ENCODE measurements around the gene STT3A.

The STT3A gene

GRCh38 chr11:125591649-125592304 lies 875 bp upstream of the STT3A start:
- DNase-seq: peak; percentile 35

- no peak for DNase-seq
Measured at GRCh38 chr11:125593114-125593820, 615 bp downstream of the STT3A start.

- DNase-seq: no peak
Measured at GRCh38 chr11:125594958-125595357, 2.3 kb downstream of the STT3A start.

DNA sequence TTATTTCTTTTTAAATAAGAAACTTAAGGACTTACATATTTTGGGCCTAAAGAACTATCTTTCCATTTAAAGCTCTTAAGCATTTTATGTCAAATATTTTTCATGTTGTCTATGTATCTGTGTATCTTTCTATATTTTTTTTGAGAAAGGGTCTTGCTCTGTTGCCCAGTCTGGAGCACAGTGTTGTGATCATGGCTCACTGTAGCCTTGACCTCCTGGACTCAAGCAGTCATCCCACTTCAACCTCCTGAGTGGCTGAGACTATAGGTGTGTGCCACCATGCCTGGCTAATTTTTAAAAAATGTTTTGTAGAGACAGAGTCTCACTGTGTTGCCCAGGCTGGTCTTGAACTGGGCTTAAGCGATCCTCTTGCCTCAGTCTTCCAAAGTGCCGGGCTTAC lies 8.0 kb downstream of the STT3A start:
- DNase-seq: no peak

DNA sequence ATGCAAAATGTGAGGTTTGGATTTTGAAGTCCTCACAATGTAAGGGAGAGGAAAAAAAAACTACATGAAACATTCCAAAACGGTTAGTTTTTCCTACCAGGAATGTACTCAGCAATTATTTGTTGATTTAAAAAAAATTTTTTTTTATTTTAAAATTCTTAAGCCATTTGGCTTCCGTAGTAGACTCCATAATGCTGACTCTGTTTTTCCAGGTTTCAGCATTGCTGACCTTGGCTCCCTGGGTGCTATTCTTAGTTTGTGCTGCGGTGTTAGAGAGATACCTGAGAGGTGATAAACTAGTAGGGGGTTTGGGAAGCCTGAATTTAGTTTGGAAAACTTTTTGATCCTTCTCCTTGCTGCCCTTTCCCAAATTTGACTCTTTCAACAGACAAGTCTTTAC lies 10.6 kb downstream of the STT3A start:
- DNase-seq: no peak

GRCh38 chr11:125605417-125605816 lies 12.8 kb downstream of the STT3A start:
- DNase-seq: no peak

GRCh38 chr11:125609545-125609944 lies 16.9 kb downstream of the STT3A start:
- DNase-seq: no peak

DNA sequence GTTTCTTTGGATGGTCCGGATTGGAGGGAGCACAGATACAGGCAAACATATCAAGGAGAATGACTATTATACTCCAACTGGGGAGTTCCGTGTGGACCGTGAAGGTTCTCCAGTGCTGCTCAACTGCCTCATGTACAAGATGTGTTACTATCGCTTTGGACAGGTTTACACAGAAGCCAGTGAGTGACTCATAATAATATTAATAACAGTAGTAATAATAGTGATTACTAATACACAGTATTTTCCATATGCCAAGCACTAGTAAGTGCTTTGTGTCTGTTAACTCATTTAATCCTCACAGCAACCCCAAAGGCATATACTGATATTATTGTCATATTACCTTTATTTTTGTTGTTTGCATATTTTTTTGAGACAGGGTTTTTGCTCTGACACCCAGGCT lies 25.7 kb downstream of the STT3A start:
- no peak for DNase-seq

GRCh38 chr11:125621995-125622394 lies 29.3 kb downstream of the STT3A start:
- no peak for DNase-seq

GRCh38 chr11:125623064-125623463 lies 30.4 kb downstream of the STT3A start:
- DNase-seq: no peak

DNA sequence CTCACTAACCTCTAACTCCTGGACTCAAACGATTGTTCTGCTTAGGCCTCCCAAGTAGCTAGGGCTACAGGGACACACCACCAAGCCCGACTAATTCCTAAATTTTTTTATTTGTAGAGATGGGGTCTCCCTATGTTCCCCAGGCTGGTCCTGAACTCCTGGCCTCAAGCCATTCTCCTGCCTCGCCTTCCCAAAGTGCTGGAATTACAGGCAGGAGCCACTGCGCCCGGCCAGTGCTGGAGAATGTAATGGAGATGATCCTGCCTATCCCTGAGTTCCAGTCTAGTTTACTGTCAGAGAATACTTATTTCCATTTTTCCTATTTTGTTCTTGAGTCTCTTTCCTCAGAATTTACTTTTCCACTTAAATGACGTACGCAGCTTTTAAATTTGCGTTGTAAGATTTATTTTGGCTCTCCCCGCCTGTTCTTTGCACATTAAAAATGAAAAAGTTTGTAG lies 32.1 kb downstream of the STT3A start, which contains the start of gene CHEK1:
Gene CHEK1 (plus strand): TSS at position 408 of the 458 bp plus-strand sequence. CDS start 1,606 bp downstream, outside the sequence.
- DNase-seq: no peak

DNA sequence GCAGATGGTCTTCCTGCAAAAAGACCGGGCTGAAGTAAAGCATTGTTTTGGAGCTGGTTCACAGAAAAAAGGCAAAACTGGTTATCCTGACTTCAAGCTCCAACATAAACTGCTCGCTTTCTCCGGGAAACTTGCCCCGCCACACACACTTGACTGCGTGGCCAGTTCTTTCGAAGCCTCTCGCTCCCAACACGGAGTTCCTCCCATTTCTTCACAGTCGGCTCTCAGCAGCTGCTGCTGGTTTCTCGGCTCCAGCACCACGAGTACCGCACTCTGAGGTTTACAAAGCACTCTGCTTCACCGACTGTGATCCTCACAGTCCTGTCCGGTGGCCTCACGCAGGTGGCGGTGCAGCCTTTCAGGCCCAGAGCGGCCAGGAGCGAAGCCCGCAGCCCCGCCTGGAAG lies 32.6 kb downstream of the STT3A start:
- DNase-seq: no peak

DNA sequence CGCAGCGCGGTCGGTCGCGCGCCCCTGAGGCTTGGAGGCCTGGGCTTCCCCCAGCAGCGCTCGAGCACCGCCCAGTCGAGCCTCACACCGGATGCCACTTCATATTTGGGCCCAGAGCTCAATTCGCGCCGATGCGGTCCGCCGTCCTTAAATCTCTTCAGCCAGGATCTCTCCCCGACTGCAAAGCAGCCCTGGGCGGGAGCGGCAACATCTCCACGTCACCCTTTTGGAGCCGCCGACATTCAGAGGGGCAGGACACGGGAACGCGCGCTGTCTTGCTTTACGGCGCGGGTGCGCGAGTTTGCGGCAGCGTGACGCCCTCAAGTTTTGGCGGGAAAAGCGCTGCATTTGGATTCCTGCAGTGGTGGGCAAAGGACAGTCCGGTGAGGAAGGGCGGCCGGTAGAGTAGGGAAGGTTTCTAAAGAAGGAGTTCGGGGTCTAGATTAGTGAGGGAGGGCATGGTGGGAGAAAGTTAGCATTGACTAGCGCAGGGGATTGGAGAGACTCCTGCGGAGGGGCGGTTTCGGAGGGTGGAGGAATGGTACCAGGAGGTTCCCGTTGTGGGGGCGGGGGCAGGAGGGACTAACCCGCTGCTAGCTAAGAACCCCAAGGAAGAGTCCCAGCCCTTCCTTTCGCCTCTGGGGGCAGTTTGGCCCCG lies 33.1 kb downstream of the STT3A start:
- peak; percentile 84 for DNase-seq

DNA sequence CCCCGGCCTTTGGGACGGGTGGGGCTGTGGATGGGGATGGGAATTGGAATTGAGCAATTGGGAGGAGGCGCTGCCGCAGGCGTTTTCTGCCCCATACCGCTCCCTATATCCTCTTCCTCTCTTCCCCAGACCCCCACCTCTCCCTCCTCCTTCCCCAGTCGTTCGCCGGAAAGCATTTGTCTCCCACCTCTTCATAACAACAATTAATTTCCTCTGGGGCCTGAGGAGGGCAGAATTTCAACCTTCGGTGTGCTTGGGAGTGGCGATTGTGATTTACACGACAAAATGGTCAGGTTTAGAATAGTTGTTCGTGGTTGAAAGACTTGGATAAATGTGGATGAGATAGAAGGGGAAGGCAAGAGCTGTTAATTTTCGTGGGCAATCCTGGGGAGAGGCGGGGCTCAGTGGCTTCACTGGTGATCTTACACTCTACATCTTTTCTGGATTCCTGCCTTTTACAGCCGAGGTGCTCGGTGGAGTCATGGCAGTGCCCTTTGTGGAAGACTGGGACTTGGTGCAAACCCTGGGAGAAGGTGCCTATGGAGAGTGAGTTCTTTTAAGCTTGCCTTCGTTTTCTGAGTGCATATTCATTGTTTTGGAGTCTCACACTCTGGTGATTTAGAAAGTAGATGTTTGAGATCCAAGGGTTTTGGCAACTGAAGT lies 33.8 kb downstream of the STT3A start:
- DNase-seq: peak; percentile 13

DNA sequence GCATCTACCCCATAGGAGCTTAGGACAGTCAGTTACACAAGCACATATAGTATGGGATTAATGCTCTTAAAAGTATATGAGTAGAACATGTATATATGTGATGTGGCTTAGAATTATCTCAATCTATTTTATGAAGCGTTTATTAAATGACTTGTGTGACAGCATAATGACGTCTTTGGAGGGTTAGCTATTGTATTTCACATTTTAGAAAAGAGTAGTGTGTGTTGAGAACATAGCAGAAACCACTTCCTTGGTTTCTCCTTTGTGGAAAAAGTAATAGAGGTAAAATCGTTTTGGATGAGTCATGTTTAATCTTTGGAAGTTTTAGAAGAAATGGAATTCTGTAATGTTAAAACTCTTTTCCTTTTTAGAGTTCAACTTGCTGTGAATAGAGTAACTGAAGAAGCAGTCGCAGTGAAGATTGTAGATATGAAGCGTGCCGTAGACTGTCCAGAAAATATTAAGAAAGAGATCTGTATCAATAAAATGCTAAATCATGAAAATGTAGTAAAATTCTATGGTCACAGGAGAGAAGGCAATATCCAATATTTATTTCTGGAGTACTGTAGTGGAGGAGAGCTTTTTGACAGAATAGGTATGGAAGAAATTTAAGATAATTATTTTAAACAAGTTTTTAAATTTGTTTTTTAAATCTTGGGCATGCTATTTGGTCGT lies 34.7 kb downstream of the STT3A start:
- DNase-seq: no peak

DNA sequence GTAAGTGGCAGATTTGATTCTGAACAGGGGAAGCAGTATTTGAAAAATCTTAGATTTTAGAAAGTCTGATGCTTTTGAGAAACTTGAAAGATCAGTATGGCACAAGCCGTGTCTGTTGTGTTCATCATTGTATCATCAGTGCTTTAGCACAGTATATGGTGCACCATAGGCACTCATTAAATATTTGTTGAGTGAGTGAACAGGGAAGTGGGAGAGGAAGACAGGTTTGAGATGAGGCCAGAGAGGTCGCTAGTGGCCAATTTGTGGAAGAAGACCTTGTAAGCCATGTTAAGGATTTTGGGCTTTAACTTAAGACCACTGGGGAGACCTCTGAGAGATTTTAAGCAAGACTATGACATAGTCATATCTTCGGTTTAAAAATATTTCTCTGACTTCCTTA lies 45.2 kb downstream of the STT3A start:
- no peak for DNase-seq

DNA sequence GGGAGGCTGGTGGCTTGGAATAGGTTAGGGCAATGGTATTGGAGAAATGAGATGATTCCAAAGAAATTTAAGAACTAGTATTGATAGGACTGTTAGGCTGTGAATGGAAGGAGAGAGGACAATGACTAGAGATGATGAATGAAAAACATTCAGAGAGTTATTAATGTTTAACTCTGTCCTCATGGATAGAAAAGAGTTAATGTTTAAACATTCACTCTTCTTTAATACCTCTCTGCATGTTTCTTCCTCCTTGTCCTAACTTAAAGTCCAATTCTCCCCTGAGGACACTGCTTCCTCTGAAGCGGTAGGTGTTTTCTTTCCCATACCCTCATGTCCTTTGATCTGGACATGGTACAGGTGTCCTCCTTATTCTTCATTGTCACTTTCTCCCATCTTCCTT lies 45.7 kb downstream of the STT3A start:
- no peak for DNase-seq

DNA sequence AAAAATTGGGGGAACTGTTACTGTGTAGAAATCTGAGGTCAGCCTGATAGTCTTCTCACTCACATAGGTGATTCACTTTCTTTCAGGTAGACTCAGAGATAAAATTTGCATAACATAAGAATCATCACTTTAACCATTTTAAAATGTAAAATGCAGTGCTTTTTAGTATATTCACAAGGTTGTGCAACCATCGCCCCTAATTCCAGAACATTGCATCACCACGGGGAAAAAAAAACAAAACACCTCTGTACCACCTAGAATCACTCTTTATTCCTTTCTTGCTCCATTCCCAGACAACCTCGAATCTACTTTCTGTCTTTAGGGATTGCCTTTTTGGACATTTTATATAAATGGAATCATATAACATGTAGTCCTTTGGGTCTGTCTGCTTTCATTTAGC lies 53.2 kb downstream of the STT3A start:
- no peak for DNase-seq

DNA sequence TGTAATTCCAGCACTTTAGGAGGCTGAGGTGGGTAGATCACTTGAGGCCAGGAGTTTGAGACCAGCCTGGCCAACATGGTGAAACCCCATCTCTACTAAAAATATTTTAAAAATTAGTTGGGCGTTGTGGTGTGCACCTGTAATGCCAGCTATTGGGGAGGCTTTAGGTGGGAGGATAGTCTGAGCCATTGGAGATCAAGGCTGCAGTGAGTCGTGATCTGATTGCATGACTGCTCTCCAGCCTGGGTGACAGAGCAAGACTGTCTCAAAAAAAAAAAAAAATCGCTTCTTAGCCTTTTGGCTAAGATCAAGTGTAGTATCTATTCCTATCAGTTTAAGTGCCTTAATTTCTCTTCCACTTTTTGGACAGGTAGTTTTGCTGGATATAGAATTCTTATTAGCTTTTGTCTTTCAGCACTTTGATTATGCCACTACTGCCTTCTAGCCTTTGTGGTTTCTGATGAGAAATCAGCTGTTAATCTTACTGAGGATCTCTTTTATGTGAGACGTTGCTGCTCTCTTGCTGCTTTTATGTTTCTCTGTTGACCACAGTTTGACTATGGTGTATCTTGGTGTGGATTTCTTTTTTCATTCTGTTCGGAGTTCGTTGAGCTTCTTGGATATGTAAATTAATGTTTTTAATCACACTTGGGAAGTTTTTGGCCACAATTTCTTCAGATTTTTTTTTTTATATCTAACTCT lies 57.0 kb downstream of the STT3A start:
- DNase-seq: no peak

GRCh38 chr11:125662689-125663088 lies 70.0 kb downstream of the STT3A start:
- DNase-seq: no peak

- no peak for DNase-seq
Measured at GRCh38 chr11:125663910-125664309, 71.3 kb downstream of the STT3A start.

DNA sequence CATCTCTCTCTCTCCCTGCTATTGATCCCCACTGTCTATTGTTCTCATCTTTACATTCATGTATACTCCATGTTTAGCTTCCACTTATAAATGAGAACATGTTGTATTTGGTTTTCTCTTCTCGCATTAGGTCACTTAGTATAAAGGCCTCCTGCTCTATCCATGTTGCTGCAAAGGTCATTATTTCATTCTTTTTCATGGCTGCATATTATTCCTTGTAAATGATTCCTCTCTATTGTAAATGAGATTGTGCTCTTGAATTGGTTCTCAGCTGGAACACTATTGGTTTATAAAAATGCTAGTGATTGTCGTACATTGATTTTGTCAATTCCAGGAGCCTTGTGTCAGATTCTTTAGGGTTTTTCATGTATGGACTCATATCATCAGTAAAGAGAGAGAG lies 74.5 kb downstream of the STT3A start:
- no peak for DNase-seq
